Peyer's patch (tissue), 4 donors: ENCODE measurements around the gene GTF2E1.

Source experiments
- POLR2A ChIP-seq, 2 donors: fragments of 450-650 bp; IDR thresholded peaks; one replicate each; pipeline ENCODE4 v1.5.1; 2017; ENCODE audit warnings: antibody characterized with exemption in 2 of 2, mild to moderate bottlenecking in 2 of 2, moderate library complexity in 2 of 2
- TF ChIP-seq, protein P1 (sequence below), 6 experiments: fragments of 450-650 bp in 4 of 6; fragments of 200-600 bp in 2 of 6; sonication (generic) in 1 of 6; IDR thresholded peaks; one replicate each; pipeline ENCODE4 v1.5.1; 2017 to 2019; ENCODE audit warnings: antibody characterized with exemption in 6 of 6, mild to moderate bottlenecking in 3 of 6, moderate library complexity in 1 of 6

DNA sequence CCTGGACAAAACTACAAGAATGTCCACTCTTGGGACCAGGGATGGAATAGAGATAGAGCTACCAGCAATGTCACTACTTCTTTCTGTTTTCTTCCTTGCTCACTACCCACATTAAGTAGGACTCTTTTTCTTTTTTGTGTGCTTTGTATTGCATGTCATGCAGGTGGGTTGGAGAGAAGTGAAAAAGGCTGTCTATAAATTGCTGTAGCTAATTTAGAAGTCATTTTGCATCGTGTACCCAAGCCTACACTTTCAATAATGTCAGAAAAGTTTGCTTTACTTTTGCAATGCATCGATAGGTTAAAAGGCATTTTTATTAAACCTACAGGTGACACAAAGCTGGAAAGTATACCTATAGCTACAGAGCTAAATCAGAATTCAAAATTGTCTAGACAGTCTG lies 58.9 kb downstream of the GTF2E1 start:
- TF ChIP-seq, protein P1, sequence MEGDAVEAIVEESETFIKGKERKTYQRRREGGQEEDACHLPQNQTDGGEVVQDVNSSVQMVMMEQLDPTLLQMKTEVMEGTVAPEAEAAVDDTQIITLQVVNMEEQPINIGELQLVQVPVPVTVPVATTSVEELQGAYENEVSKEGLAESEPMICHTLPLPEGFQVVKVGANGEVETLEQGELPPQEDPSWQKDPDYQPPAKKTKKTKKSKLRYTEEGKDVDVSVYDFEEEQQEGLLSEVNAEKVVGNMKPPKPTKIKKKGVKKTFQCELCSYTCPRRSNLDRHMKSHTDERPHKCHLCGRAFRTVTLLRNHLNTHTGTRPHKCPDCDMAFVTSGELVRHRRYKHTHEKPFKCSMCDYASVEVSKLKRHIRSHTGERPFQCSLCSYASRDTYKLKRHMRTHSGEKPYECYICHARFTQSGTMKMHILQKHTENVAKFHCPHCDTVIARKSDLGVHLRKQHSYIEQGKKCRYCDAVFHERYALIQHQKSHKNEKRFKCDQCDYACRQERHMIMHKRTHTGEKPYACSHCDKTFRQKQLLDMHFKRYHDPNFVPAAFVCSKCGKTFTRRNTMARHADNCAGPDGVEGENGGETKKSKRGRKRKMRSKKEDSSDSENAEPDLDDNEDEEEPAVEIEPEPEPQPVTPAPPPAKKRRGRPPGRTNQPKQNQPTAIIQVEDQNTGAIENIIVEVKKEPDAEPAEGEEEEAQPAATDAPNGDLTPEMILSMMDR (IDR thresholded peaks at IDR 0.05), result no peak
- TF ChIP-seq POLR2A (IDR thresholded peaks at IDR 0.05), result no peak
